NCI-H1048 (cell line): ENCODE measurements around the gene CHIA.
"Not testable (repeated sequence)": the region's sequence is repeated elsewhere in the genome, so short reads cannot be mapped to it uniquely, and the experiment has no call there.

Experiments
- DNase-seq: peaks from one replicate; lab custom pipeline; 2025; lab: John Stamatoyannopoulos, UW

CHIA gene

GRCh38 chr1:111285879-111286278, 4.8 kb upstream of the CHIA start:
- no peak for DNase-seq

GRCh38 chr1:111286912-111287311, 3.7 kb upstream of the CHIA start:
- no peak for DNase-seq

- DNase-seq, result no peak
These were observed 1.3 kb upstream of the CHIA start for GRCh38 chr1:111289371-111289770.

DNA sequence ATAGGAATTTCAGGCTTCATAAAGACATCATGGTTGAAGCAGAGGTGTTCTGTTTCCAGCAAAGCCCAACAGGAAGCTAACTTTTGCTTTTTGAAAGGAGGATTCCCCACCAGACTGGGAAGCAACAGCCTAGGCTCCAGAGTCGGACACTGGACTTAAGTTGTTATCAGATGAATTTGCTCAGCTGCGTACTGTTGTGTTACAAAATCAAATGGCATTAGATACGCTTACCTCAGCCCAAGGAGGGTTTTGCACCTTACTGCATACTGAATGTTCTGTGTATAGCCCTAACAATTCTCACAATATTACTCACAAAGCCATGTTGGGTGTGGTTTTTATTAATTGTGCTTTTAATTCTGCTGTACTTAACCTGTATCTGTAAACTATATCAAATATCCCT, 547 bp upstream of the CHIA start:
- no peak for DNase-seq

- DNase-seq, result no peak
These were observed 3.7 kb downstream of the CHIA start for GRCh38 chr1:111294390-111294789.

- no peak for DNase-seq
These were observed 11.7 kb downstream of the CHIA start for GRCh38 chr1:111302374-111302773.

DNA sequence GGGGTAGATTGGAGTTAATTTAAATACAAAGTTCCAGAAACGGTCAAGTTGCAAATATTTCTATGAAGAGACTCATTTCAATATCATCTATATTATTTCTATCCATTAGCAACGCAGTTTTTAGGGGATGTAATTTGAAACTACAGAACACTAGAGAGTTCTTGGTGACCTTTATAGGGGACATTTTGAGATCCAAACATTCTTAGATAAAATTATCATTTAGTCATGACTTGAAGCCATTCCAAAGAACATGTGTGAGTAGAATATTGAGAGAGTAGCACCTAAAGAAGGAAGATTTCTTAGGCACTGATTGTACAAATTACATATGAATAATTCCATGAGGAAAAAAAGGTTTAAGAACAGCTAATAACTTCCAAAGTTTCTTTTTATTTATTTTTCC, 19.0 kb downstream of the CHIA start:
- no peak for DNase-seq

- no peak for DNase-seq
These were observed 27.9 kb downstream of the CHIA start for GRCh38 chr1:111318523-111318922.

DNA sequence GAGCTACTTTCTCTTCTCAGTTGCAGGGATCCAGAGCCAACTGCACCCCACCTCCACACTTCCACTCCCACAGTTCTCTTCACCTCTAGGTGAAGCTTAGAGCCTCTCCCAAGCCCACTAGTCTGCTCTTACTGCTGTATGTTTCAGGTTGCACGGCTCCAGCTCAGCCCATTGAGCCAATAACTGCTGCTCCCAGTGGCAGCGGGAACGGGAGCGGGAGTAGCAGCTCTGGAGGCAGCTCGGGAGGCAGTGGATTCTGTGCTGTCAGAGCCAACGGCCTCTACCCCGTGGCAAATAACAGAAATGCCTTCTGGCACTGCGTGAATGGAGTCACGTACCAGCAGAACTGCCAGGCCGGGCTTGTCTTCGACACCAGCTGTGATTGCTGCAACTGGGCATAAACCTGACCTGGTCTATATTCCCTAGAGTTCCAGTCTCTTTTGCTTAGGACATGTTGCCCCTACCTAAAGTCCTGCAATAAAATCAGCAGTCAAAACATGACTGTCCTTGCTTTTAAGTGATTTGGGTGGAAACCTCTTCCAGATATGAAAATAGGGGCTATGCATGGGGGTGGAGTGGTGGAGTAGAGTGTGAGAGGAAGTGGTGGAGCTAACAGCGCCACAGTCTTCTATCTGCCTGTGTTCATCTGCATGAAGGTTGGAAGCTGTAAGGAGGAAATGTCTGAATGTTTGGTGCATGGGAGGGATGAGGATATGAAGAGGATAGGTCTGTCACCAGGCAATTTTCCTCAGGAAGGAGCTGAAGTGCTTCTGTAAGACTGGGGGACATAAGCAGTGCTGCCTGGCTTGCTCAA, 29.6 kb downstream of the CHIA start:
- no peak for DNase-seq

GRCh38 chr1:111323231-111323630, 32.6 kb downstream of the CHIA start:
- no peak for DNase-seq

- DNase-seq, result no peak
These were observed 41.5 kb downstream of the CHIA start for GRCh38 chr1:111332190-111332589.

- no peak for DNase-seq
These were observed 43.5 kb downstream of the CHIA start for GRCh38 chr1:111334169-111334568.

GRCh38 chr1:111335214-111335877, 44.7 kb downstream of the CHIA start:
- DNase-seq, result not testable (repeated sequence)

GRCh38 chr1:111338849-111339248, 48.2 kb downstream of the CHIA start:
- not testable (repeated sequence) for DNase-seq

DNA sequence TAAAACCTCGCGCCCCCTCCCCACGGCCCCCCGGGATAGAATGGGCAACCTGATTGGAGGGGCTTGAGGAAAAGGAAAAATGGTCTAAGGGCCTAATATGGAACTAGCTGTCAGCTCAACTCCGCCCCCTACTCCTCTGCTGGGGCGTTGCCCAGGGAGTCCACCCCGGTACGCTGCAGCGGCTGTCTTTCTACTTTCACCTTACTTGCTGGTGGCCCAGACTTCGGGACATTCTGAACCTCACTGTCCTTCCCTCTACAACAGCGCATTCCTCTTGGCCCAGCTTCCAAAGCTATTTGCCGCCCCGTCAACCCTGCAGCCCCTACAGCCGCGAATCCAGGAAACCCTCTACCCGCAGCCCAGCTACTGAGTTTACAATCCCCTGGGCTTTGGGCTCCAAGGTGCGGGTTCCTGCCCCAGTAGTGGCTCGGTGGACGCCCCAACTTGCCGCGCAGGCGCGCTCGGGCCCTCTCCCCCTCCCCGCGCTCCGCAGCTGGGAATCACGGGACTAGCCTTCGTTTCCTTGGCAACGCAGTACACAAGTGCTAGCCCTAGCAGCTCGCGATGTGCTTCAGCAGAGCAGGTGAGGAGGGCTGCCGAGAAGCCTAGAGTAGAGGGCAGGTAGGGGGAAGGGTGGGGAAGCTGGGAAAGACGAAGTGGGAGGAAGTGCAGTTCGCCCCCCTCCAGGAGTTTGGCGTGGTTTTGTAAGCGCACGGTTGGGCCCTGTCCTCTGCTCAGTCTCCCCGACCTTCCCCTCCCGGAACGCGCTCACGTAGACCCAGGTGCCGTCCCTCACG, 55.6 kb downstream of the CHIA start:
- peak; percentile 68 for DNase-seq

DNA sequence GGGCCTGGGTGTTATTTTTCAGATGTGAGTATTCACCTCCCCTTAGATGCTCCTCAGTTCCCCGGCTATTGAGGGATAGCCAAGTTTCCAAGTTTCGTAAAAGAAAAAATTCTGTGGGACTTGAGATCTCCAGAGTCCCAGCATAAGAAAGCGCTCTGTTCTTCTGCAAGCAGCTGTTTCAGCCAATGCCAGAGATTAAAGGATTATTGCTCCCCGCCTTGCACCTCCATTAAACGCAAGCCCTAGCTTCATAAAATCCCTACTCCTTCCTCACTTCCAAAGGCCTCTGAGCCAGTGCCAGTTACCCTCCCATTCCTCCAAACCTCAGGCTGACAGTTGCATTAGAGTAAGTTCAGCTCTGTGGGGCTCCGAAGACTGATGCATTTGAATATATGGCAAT, 56.4 kb downstream of the CHIA start:
- no peak for DNase-seq

GRCh38 chr1:111351700-111352099, 61.0 kb downstream of the CHIA start:
- DNase-seq, result no peak

GRCh38 chr1:111354584-111354983, 63.9 kb downstream of the CHIA start:
- DNase-seq, result no peak

DNA sequence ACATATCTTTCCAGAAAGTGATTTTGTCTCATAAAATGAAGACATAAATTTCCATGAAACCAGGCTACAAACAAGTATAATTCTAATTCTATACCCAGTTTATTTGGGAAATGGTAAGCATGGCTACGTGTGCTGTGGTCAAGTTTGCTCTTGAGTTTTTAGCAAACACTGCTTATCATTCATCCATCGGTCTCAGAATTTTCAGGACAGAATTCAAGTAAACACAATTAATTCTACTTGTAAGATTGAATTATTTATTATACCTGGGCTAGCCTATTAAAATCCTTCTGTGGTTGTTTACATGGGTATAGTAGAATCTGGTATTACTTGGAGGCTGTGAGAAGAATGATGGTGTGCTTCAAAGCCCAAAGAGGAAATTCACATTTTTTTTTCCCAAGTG, 68.3 kb downstream of the CHIA start:
- DNase-seq, result no peak

GRCh38 chr1:111359376-111359775, 68.7 kb downstream of the CHIA start:
- no peak for DNase-seq

- not testable (repeated sequence) for DNase-seq
These were observed 69.6 kb downstream of the CHIA start for GRCh38 chr1:111360257-111360656.

DNA sequence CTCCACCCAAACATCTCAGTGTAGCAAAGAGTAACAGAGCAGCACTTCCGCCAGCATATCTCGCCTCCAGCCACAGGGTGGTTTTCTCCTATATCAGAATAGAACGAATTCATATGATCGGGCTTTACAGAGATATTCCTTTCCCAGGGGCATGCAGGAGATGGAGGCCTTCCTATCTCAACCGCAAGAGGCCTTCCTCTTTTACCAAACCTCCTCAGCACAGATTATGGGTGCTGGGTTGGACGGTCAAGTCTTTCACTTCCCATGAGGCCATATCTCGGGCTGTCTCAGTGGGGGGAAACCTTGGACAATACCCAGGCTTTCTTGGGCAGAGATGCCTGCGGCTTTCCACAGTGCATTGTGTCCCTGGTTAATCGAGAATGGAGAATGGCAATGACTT, 71.1 kb downstream of the CHIA start:
- DNase-seq, result no peak

DNA sequence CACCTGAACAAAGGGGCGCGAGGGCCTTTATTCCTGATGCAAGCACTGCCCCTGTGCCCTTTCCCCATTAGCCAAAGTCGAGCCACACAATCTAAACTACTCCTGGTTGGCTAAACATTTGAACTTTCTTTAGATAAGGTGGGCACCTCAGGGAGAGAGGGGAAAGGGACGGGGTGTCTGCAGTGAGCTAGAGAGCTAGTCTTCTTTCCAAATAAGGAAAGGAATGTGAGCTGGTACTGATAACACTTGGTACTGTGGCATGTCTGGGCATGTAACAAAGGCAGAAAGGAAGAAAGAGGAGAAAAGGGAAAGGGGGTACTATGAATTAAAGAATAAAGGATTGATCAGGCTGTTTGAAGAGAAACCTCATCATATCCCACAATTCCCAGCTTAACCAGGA, 74.0 kb downstream of the CHIA start:
- DNase-seq, result no peak
